Smooth muscle cell of the brain vasculature (primary cell): ENCODE data around the gene SCFD2.
"Not testable (repeated sequence)": the region's sequence is repeated elsewhere in the genome, so short reads cannot be mapped to it uniquely, and the experiment has no call there.

Experiments used
- DNase-seq: peaks from one replicate; pipeline ENCODE4 v3.0.0-alpha.2; 2012; ENCODE audit warnings: low read depth, low spot score

SCFD2 gene

DNA sequence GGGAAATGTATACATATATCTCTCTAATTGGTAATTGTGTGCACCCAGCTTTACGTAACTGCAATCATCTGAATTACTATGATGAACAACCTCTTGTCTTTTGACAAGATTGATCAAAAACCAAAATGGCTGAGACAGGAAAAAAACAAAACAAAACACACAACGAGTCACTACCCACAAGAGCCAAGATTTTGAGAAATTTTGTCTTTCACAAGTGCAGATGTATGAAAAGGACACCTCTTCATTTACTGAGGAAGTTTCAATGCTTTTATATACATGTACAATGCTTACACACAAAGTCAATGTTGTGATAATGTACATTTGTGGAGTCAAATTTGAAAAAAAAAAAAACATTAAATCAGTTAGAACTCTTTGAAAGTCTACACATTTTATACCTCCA, 224.6 kb downstream of the SCFD2 start:
- DNase-seq: no peak

- DNase-seq: not testable (repeated sequence)
These were observed 226.6 kb downstream of the SCFD2 start for GRCh38 chr4:53139256-53139655.

GRCh38 chr4:53137468-53137867, 228.4 kb downstream of the SCFD2 start:
- DNase-seq: no peak

DNA sequence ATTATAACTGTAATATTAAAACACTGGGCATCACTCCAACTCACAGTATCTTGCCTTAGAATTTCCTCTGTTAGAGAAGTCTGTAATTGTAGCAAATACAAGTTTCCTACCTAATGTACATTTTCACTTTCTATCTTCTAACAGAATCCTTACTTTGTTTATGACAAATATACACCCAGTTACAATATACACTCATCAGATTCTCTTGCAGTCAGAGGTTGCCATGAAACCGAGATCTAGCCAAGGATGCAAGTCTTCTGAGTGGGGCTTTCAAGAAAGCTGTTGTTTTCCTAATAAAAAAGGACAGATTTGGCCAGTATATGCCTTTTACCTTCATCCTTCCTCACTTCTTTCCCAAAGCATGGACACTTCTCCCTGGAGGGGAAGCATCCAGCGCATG, 228.9 kb downstream of the SCFD2 start:
- no peak for DNase-seq

DNA sequence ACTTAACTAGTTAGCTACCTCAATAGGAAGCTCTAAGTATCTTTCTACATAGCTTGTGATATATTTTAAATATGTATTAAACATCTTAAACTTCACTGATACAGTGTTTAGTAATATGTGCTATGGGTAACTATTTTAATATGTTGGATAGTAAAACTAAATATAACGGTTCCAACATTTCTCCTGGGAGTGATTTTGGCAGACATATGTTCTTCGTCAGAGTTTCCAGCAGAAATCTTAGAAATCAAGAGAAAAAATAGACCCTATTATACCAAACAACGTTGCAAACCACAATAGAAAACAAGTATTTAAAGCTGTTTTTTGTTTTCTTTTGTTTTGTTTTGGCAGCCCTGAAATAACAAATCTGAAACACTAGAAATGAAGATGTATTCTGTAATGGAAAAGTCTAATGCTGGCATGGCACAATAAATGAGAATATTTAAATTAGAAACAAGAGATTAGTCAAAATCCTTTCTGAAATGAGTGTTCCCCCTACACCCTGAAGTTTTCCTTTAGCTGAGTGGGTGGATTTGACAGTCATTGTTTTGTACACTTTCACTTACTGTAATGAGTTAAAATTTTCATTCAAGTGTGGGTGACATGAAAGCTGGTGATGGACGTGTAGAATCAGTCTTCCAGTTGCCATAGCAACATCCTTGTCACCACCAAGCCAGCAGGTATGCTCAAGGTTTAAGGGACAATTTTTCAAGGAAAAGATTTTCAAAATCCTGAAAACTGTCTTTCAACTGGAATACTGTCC, 233.5 kb downstream of the SCFD2 start:
- no peak for DNase-seq

GRCh38 chr4:53131562-53131925, 234.3 kb downstream of the SCFD2 start:
- no peak for DNase-seq

DNA sequence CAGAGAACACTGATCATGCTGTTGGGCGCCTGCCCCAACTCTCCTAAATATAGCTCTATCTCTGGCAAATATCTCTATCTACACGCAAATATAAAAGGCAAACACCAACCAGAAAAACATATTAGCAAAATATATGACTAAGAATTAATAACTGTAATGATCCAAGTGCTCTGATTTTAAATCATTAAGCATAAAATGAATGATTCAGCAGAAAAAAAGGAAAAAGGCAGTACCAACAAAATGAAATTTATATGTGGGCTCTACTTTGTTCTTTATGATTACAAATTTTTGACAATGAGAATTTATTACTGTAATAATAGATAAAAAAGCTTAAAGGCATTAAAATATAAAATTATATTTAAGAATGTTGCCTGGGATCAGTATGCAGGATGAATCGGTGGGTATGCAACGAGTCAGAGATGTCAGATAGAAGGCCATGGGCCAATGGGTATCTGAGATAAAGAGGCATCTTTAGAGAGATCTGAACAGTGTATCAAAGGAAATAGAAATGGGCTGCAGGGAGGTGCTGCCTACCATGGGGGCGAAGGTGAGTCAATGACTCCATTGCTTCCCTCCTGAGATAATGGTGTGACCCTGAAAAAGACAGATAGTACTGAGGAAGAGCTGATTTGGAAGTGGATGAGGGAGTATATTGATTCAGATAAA, 234.8 kb downstream of the SCFD2 start:
- DNase-seq: no peak

- DNase-seq: no peak
These were observed 237.0 kb downstream of the SCFD2 start for GRCh38 chr4:53128706-53129357.

GRCh38 chr4:53128231-53128630, 237.6 kb downstream of the SCFD2 start:
- no peak for DNase-seq

GRCh38 chr4:53127365-53127764, 238.5 kb downstream of the SCFD2 start:
- no peak for DNase-seq

DNA sequence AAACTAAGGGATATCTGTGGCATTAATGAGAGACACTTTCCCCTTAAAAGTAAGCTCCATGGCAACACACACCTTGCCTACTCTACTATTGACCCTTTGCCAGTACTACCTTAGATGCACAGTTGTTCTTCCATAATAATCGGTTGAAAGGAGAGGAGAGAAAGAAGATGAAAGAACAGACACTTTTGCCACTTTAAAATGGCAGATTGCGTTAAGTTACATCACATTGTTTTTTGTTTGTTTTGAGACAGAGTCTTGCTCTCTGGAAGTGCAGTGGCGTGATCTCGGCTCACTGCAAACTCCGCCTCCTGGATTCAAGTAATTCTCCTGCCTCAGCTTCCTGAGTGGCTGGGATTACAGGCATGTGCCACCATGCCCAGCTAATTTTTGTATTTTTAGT, 239.8 kb downstream of the SCFD2 start:
- no peak for DNase-seq

GRCh38 chr4:53123819-53124218, 242.0 kb downstream of the SCFD2 start:
- DNase-seq: no peak

GRCh38 chr4:53123171-53123570, 242.7 kb downstream of the SCFD2 start:
- DNase-seq: no peak

GRCh38 chr4:53122280-53123116, 243.4 kb downstream of the SCFD2 start:
- no peak for DNase-seq

DNA sequence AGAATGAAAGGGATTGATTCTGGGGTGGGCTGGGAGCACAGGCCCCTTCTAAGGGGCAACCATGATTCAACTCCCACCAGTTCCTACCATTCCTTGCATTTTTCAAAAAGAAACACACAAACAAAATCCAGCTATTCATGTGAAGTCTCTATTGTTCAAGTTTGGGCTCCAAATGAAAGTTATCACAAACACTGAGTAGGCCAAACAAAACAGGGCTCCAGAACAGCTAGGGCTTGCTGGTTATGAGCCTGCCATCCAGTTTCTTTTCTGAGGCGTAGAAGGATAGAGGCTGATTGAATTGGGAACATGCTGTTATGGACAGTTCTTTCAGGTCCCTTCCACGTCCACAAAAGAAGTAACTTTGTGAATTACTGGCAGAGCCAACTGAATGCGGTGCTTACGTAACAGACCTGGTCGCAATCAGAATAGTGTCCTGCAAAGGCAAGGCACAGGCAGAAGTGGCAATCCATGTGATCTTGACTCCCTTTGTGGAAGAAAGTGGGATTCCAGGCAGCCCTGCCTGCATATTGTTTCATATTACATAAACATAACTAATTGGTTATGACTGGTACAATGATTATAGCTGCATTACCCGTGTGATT, 244.5 kb downstream of the SCFD2 start:
- no peak for DNase-seq

GRCh38 chr4:53120778-53121177, 245.1 kb downstream of the SCFD2 start:
- DNase-seq: no peak

DNA sequence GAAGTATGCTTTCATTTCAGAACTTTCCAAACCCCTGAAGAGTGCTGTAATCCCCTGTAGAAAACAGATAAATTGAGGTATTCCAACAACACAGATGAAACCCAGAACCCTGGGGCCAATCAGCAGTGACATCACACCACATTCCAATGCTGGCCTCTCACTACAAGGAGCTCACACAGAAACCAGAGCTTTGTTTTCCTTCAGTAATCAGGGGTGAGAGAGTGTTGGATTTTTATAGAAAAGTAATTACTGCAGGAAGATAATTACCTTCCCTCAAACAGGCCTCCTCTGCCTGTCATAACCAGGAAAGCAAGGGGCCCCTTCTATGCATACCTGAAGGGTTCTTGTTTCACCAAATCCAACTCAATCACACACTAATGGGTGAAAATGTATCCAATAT, 246.2 kb downstream of the SCFD2 start:
- DNase-seq: no peak

DNA sequence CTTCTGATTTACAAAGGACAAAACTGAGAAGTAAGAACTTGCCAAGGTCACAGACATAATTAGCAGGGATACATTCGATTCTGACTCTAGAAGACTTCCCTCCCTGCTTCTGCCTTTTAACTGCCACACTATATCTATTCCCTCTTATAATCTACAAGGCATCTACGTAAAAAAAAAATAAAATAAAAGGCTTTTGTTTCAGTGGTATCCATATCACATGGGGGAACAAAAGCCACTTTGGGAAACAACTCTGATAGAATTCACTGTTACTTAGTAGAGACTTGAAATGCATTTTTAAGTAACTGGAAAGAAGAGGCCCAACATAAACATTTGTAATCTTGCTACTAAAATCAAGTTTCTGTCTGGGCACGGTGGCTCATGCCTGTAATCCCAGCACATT, 247.2 kb downstream of the SCFD2 start:
- DNase-seq: no peak

DNA sequence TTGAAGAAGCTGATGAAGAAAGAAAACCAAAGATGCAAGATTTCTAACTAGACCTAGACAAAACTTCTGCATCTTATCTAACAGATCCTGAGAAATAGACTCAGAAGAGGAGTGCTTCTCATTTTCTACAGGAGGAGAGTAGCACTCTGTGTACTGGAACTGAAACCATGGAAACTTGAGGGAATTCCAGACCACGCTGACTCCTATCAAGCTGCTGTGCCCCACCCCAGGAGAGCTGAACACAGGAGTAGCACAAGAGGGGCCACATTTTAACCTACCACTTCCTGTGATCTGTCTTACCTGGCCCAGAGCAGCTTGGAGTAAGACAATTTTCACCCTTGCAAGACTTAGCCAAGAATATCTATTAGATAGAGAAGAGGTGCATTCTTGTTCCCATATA, 248.9 kb downstream of the SCFD2 start:
- no peak for DNase-seq

DNA sequence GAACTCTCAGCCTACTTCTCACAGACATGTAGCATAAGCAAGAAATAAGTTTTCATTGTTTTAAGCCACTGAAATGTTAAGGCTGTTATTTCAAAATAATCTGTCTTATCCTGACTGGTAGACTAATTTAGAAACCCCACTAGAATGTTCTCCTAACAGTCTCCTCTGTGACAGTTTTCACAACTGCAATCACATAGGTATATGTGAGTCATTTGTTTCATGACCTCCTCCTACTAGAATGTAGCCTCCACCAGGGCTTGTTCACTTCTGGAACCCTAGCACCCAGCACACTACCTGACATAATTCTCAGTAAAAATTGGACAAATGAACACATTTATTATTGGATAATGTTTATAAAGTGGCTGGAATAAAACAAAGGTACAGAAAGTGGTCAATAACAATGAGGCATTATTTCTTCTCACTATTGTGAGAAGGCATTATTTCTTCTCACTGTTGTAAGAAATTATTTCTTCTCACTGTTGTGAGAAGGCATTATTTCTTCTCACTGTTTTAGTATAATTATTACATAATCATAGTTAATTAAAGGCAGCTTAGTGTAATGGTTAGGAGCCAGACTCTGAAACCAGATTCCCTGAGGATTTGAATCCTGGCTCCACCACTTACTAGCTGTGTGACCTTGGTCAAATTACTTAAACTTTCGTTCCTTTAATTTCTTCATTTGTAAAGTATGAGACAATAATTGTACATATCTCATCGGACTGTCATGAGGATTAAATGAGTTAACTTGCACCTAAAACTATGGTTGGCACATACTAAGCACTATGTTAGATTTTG, 252.2 kb downstream of the SCFD2 start:
- no peak for DNase-seq

DNA sequence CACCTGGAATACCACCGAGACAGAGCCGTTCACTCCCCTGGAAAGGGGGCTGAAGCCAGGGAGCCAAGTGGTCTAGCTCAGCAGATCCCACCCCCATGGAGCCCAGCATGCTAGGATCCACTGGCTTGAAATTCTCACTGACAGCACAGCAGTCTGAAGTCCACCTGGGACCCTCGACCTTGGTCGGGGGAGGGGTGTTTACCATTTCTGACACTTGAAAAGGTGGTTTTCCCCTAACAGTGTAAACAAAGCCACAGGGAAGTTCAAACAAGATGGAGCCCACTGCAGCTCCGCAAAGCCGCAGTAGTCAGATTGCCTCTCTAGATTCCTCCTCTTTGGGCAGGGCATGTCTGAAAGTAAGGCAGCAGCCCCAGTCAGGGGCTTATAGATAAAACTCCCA, 260.5 kb downstream of the SCFD2 start:
- DNase-seq: no peak
